ENCODE measurements around the gene ZP4.
"Not testable (repeated sequence)": the region's sequence is repeated elsewhere in the genome, so short reads cannot be mapped to it uniquely, and the experiment has no call there.

Gene ZP4

GRCh38 chr1:237857455-237857854 is 33.3 kb downstream of the ZP4 start:
- no peaks in the 10 kb centered on the region for H3K36me3 ChIP-seq (ENCODE audit: insufficient read depth, low read length)
- no peaks in the 10 kb centered on the region for H3K27me3 ChIP-seq (ENCODE audit: insufficient read depth, low read length)
- no peak overlapping the region for H3K27ac ChIP-seq (ENCODE audit: low read depth, low read length)
- no peak overlapping the region for H3K4me3 ChIP-seq (ENCODE audit: low read length)
- H3K9ac ChIP-seq (ENCODE audit: low read depth, low read length) = no peak overlapping the region
- WGBS = 96% methylated on average over 7 of the region's 7 CpGs
- H3K4me1 ChIP-seq (ENCODE audit: insufficient read depth, low read length) = peaks cover 7% of the 10 kb centered on the region
- H3K9me3 ChIP-seq (ENCODE audit: insufficient read depth, low read depth, low read length) = 0 out of 2 replicates have a peak, but pooled peaks cover 3% of the 10 kb centered on the region

GRCh38 chr1:237852342-237852741 is 38.4 kb downstream of the ZP4 start:
- Histone ChIP-seq H3K4me3 (ENCODE audit: low read length) (no peak overlapping the region), H3K9ac (ENCODE audit: low read depth, low read length) (no peak overlapping the region), H3K4me1 (ENCODE audit: insufficient read depth, low read length) (no peaks in the 10 kb centered on the region; the same call in 1 of the 2 replicates), H3K36me3 (ENCODE audit: insufficient read depth, low read length) (no peaks in the 10 kb centered on the region), H3K27me3 (ENCODE audit: insufficient read depth, low read length) (no peaks in the 10 kb centered on the region), H3K27ac (ENCODE audit: low read depth, low read length) (no peak overlapping the region), H3K9me3 (ENCODE audit: insufficient read depth, low read depth, low read length) (0 out of 2 replicates have a peak, but pooled peaks cover 3% of the 10 kb centered on the region)
- WGBS = 89% methylated on average over 3 of the region's 3 CpGs

GRCh38 chr1:237851210-237851845 is 39.4 kb downstream of the ZP4 start:
- H3K27me3 ChIP-seq (ENCODE audit: insufficient read depth, low read length) = no peaks in the 10 kb centered on the region
- no peaks in the 10 kb centered on the region for H3K36me3 ChIP-seq (ENCODE audit: insufficient read depth, low read length)
- no peaks in the 10 kb centered on the region; the same call in 1 of the 2 replicates for H3K4me1 ChIP-seq (ENCODE audit: insufficient read depth, low read length)
- H3K27ac ChIP-seq (ENCODE audit: low read depth, low read length) = no peak overlapping the region
- no peak overlapping the region for H3K4me3 ChIP-seq (ENCODE audit: low read length)
- H3K9me3 ChIP-seq (ENCODE audit: insufficient read depth, low read depth, low read length) = 0 out of 2 replicates have a peak, but pooled peaks cover 3% of the 10 kb centered on the region
- no peak overlapping the region for H3K9ac ChIP-seq (ENCODE audit: low read depth, low read length)
- WGBS = 19% methylated on average over 5 of the region's 6 CpGs

GRCh38 chr1:237843516-237843915 is 47.2 kb downstream of the ZP4 start:
- not testable (repeated sequence) for H3K4me3 ChIP-seq (ENCODE audit: low read length); H3K27me3 ChIP-seq (ENCODE audit: insufficient read depth, low read length)
- WGBS = 84% methylated on average over 3 of the region's 3 CpGs

GRCh38 chr1:237841485-237841884 is 49.2 kb downstream of the ZP4 start:
- Histone ChIP-seq H3K4me3 (ENCODE audit: low read length) (no peak overlapping the region), H3K36me3 (ENCODE audit: insufficient read depth, low read length) (no peaks in the 10 kb centered on the region), H3K9ac (ENCODE audit: low read depth, low read length) (no peak overlapping the region), H3K27ac (ENCODE audit: low read depth, low read length) (no peak overlapping the region), H3K4me1 (ENCODE audit: insufficient read depth, low read length) (no peaks in the 10 kb centered on the region), H3K27me3 (ENCODE audit: insufficient read depth, low read length) (no peaks in the 10 kb centered on the region), H3K9me3 (ENCODE audit: insufficient read depth, low read depth, low read length) (no peaks in the 10 kb centered on the region)
- WGBS = 88% methylated on average over 1 of the region's 3 CpGs

More at GRCh38 chr1:237843516-237843915, 47.2 kb downstream of the ZP4 start:
- not testable (repeated sequence) for H3K9ac ChIP-seq (ENCODE audit: low read depth, low read length); H3K9me3 ChIP-seq (ENCODE audit: insufficient read depth, low read depth, low read length); H3K36me3 ChIP-seq (ENCODE audit: insufficient read depth, low read length); H3K4me1 ChIP-seq (ENCODE audit: insufficient read depth, low read length); H3K27ac ChIP-seq (ENCODE audit: low read depth, low read length)

GRCh38 chr1:237838904-237839534 is 51.7 kb downstream of the ZP4 start:
- no peaks in the 10 kb centered on the region for H3K36me3 ChIP-seq (ENCODE audit: insufficient read depth, low read length)
- WGBS = 93% methylated on average over 6 of the region's 6 CpGs
- no peak overlapping the region for H3K27ac ChIP-seq (ENCODE audit: low read depth, low read length)
- no peaks in the 10 kb centered on the region for H3K27me3 ChIP-seq (ENCODE audit: insufficient read depth, low read length)
- H3K9ac ChIP-seq (ENCODE audit: low read depth, low read length) = no peak overlapping the region
- H3K9me3 ChIP-seq (ENCODE audit: insufficient read depth, low read depth, low read length) = no peaks in the 10 kb centered on the region
- no peak overlapping the region for H3K4me3 ChIP-seq (ENCODE audit: low read length)
- H3K4me1 ChIP-seq (ENCODE audit: insufficient read depth, low read length) = peaks cover 4% of the 10 kb centered on the region; the same call in 1 of the 2 replicates

- Histone ChIP-seq H3K9me3 (ENCODE audit: insufficient read depth, low read depth, low read length) (no peaks in the 10 kb centered on the region), H3K4me1 (ENCODE audit: insufficient read depth, low read length) (peaks cover 10% of the 10 kb centered on the region), H3K9ac (ENCODE audit: low read depth, low read length) (no peak overlapping the region), H3K27me3 (ENCODE audit: insufficient read depth, low read length) (no peaks in the 10 kb centered on the region), H3K27ac (ENCODE audit: low read depth, low read length) (no peak overlapping the region), H3K36me3 (ENCODE audit: insufficient read depth, low read length) (no peaks in the 10 kb centered on the region), H3K4me3 (ENCODE audit: low read length) (no peak overlapping the region)
- WGBS = 62% methylated on average over 3 of the region's 3 CpGs
Measured at GRCh38 chr1:237838320-237838719, 52.4 kb downstream of the ZP4 start.

- H3K9me3 ChIP-seq (ENCODE audit: insufficient read depth, low read depth, low read length) = no peaks in the 10 kb centered on the region
- no peaks in the 10 kb centered on the region for H3K36me3 ChIP-seq (ENCODE audit: insufficient read depth, low read length)
- 89% methylated on average over 3 of the region's 3 CpGs for WGBS
- H3K27ac ChIP-seq (ENCODE audit: low read depth, low read length) = no peak overlapping the region
- H3K9ac ChIP-seq (ENCODE audit: low read depth, low read length) = no peak overlapping the region; the same call in 1 of the 2 replicates
- H3K4me1 ChIP-seq (ENCODE audit: insufficient read depth, low read length) = peaks cover 20% of the 10 kb centered on the region
- H3K4me3 ChIP-seq (ENCODE audit: low read length) = no peak overlapping the region
- H3K27me3 ChIP-seq (ENCODE audit: insufficient read depth, low read length) = no peaks in the 10 kb centered on the region
Measured at GRCh38 chr1:237834461-237834860, 56.3 kb downstream of the ZP4 start.

- WGBS = 100% methylated on average over 1 of the region's 3 CpGs
- Histone ChIP-seq H3K9ac (ENCODE audit: low read depth, low read length) (no peak overlapping the region), H3K27me3 (ENCODE audit: insufficient read depth, low read length) (no peaks in the 10 kb centered on the region), H3K9me3 (ENCODE audit: insufficient read depth, low read depth, low read length) (no peaks in the 10 kb centered on the region), H3K4me1 (ENCODE audit: insufficient read depth, low read length) (peaks cover 20% of the 10 kb centered on the region), H3K36me3 (ENCODE audit: insufficient read depth, low read length) (no peaks in the 10 kb centered on the region), H3K27ac (ENCODE audit: low read depth, low read length) (no peak overlapping the region), H3K4me3 (ENCODE audit: low read length) (no peak overlapping the region)
Measured at GRCh38 chr1:237834048-237834447, 56.7 kb downstream of the ZP4 start.

GRCh38 chr1:237832858-237833257 is 57.9 kb downstream of the ZP4 start:
- Histone ChIP-seq H3K9ac (ENCODE audit: low read depth, low read length) (0 out of 2 replicates have a peak overlapping the region, but pooled peaks have one; percentile 19), H3K4me3 (ENCODE audit: low read length) (no peak overlapping the region), H3K27ac (ENCODE audit: low read depth, low read length) (no peak overlapping the region; the same call in 1 of the 2 replicates), H3K36me3 (ENCODE audit: insufficient read depth, low read length) (0 out of 2 replicates have a peak, but pooled peaks cover 2% of the 10 kb centered on the region), H3K4me1 (ENCODE audit: insufficient read depth, low read length) (peaks cover 20% of the 10 kb centered on the region), H3K27me3 (ENCODE audit: insufficient read depth, low read length) (no peaks in the 10 kb centered on the region), H3K9me3 (ENCODE audit: insufficient read depth, low read depth, low read length) (no peaks in the 10 kb centered on the region)
- WGBS = 84% methylated on average over 5 of the region's 7 CpGs

All from HUES64 (cell line).